DMS 273 (cell line): ENCODE measurements around the gene GNL3L.
"Not testable (repeated sequence)": the region's sequence is repeated elsewhere in the genome, so short reads cannot be mapped to it uniquely, and the experiment has no call there.

ENCODE experiments used
- DNase-seq: peaks from one replicate; lab custom pipeline; 2025; ENCODE audit not compliant: unreplicated experiment; lab: John Stamatoyannopoulos, UW

The GNL3L gene

DNA sequence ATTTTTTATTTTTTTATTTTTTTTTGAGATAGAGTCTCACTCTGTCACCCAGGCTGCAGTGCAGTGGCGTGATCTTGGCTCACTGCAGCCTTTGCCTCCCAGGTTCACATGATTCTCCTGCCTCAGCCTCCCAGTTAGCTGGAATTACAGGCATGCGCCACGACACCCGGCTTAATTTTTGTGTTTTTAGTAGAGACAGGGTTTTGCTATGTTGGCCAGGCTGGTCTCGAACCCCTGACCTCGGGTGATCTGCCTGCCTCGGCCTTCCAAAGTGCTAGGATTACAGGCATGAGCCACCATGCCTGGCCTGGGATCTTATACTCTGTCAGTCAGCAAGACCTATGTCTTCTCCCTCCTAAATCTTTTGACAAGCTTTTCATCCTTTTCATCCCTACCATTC, 25.0 kb downstream of the GNL3L start:
- DNase-seq, result not testable (repeated sequence)

DNA sequence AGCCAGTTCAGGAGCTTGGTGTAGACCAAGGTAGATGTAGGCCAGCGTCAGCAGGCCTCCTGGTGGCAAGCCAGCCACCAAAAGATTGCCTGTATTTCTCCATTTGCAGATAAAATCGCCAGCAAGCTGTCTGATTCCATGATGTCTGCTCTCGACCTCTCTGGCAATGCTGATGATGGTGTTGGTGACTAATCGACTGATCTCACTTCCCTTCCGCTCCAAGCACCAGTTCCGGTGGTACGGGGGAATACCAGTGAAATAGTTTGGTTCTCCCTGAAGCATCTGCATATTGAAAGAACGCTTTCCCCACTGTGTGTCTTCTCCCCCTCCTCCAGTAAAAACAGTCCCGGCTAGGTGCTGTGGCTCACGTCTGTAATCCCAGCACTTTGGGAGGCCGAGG, 30.4 kb downstream of the GNL3L start:
- DNase-seq, result no peak

- no peak for DNase-seq
Observed at GRCh38 chrX:54561622-54562021, 31.6 kb downstream of the GNL3L start.

DNA sequence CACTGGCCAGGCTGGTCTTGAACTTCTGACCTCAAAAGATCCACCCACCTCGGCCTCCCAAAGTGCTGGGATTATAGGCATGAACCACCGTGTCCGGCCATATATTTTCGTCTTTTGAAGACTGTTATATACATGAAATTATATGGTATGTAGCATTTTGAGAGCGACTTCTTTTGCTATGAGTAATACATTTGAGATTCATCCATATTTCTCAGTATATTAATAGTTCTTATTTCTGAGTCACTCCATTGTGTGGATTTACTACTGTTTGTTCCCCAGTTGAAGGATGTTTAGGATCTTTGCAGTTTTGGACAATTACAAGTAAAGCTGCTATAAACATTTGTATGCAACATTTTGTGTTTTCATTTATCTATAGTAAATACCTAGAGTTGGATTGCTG, 34.9 kb downstream of the GNL3L start:
- no peak for DNase-seq

DNA sequence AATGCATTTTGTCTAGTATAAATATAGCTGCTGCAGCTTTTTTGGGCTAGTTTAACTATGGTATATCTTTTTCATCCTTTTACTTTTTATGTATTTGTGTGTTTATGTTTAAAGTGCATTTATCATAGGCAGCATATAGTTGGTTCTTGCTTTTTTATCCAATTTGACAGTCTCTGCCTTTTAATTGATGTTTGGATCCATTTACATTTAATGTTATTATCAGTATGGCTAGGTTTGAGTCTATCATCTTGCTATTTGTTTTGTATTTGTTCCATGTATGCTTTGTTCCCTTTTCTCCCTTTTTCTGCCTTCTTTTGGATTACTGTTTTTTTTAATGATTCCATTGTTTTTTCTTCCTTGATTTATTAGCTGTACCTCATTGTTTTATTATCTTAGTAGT, 40.3 kb downstream of the GNL3L start:
- no peak for DNase-seq

DNA sequence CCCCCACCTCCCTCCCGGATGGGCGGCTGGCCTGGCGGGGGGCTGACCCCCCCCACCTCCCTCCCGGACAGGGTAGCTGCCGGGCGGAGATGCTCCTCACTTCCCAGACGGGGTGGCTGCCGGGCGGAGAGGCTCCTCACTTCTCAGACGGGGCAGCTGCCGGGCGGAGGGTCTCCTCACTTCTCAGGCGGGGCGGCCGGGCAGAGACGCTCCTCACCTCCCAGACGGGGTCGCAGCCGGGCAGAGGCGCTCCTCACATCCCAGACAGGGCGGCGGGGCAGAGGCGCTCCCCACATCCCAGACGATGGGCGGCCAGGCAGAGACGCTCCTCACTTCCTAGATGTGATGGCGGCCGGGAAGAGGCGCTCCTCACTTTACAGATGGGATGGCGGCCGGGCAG, 42.6 kb downstream of the GNL3L start:
- DNase-seq, result not testable (repeated sequence)

DNA sequence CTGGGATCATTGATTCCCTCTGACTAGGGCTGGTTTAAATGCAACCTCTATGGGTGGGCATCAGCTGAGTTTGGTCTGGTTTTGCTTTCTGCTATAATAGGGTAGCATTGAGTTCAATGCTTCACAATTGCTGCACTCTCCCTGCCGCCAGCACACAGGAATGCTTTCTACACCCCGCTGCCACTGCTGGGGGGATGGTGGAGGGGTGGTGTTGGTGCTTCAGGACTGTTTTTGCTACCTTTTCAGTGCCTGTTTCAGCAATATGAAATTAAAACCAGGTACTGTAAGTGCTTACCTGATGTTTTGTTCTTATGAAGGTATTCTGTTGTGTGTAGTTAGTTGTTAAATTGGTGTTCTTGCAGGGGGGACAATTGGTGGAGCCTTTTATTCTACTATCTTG, 67.7 kb downstream of the GNL3L start:
- DNase-seq, result no peak

DNA sequence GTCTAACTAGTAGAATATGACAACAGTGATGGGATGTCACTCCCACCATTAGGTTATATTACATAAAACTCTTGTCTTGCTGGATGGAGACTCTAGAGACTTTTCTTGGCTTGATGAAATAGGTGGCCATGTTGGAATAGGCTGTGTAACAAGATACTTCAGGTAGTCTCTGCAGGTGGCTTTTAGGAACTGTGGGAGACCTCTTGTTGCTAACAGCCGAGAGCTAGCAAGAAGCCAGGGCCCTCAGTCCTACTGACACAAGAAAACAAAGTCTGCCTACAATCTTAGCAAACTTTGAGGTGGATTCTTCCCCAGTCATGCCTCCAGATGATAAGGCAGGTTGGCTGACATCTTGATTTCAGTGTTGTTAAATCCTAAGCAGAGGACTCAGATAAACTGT, 72.5 kb downstream of the GNL3L start:
- no peak for DNase-seq
